GM19467 (cell line): ENCODE data around the gene RPH3AL.
"Not testable (repeated sequence)": the region's sequence is repeated elsewhere in the genome, so short reads cannot be mapped to it uniquely, and the experiment has no call there.

ENCODE experiments used
- ATAC-seq: cut with Tn5 transposase; IDR thresholded peaks from one replicate; pipeline ENCODE4 v1.9.1; 2021; ENCODE audit warnings: mild to moderate bottlenecking, moderate library complexity; ENCODE audit not compliant: unreplicated experiment

RPH3AL gene

GRCh38 chr17:379531-380465 lies 27.2 kb upstream of the RPH3AL start:
- no peak for ATAC-seq

- ATAC-seq = no peak
Observed at GRCh38 chr17:378068-378467, 25.5 kb upstream of the RPH3AL start.

DNA sequence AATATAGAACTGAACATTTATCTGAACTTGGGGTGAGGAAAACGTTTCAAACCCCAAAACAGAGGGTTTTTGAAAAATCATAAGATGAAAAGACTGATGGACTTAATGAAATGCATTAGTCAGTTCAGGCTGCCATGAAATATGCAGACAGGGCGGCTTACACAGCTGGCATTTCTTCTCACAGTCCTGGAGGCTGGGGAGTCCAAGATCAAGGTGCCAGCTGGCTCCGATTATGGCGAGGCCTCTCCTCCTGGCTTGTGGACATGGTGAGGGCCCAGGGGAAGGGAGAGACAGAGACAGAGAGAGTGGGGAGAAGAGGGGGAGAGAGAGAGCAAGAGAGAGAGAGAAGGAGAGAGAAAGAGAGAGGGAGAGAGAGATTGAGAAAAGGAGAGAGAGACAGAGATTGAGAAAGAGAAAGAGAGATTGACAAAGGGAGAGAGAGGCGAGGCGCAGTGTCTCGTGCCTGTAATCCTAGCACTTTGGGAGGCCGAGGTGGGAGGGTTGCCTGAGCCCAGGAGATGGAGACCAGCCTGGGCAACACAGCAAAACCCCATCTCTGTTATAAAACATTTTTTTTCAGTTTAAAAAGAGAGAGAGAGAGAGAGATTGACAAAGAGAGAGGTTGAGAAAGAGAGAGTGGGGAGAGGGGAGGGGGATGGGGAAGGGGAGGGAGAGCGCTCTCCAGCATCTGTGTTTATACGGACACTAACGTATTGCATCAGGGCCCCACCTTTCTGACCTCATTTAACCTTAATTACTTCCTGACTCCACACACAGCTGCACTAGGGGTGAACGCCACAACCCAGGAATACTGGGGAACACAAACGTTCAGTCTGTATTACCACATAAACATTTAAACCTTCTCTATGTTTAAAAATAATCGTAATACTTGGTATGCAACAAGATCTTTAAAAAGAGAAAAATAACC lies 24.6 kb upstream of the RPH3AL start:
- no peak for ATAC-seq

DNA sequence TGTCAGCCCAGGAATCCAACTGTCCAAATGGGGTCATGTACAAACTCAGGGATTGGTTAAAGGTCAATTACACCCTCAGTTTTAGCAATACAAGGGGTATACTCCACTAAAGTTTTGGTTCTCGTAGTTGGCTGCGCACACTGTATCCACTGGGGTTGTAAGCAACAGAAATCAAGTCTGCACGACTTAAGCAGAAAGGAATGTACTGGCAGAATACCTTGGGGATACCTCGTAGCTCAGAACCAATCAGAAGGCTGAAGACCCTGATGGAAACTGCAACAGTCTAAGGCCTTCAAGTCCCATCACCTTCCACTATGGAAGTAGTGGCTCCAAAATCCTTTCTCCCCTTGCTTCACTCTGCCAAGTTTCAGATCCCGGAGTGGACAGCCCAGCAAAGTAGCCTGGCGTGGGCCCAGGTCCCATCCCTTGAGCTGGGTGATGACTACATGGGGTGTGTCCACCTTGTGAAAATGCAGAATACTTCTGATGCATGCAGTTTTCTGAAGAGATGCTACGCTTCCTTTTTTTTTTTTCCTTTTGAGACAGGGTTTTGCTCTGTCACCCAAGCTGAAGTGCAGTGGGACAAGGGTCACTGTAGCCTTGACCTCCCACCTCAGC lies 21.1 kb upstream of the RPH3AL start:
- ATAC-seq = no peak

DNA sequence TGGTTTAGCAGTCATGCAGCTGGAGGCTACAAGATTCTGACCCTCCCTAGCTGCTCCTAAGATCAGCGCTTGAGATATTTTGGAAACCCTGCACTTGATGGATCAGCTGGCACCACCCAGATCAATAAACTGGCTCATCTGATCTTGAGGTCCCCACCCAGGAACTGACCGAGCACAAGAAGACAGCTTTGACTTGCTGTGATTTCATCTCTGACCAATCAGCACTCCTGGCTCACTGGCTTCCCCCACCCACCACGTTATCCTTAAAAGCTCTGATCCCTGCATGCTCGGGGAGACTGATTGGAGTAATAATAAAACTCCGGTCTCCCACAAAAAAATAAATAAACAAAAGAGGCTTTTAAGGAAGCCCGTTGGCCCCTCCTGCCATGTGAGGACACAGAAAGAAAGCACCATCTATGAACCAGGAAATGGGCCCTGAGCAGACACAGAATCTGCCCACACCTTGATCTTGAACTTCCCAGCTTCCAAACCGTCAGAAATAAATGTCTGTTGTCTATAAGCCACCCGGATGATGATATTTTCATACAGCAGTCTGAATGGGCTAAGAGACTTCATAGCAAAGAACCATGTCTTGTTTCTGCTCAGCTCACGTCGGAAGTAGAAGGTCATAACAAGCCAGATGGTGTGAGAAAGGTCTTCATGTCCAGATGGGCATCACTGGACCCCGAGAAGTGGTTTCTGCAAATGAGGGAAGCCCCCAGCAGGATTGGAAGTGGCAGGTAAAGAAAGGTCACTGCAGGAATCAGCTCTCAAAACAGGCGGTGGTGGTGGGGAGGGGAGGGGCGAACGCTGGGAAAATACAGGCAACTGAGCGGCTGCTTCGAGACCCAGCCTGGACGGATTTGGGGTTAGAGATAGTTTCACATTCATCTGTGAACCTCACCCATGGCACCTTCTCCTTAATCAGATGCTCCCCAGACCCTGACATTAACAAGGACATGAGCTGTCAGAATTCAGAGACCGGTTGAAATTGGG lies 19.8 kb upstream of the RPH3AL start:
- ATAC-seq = no peak

DNA sequence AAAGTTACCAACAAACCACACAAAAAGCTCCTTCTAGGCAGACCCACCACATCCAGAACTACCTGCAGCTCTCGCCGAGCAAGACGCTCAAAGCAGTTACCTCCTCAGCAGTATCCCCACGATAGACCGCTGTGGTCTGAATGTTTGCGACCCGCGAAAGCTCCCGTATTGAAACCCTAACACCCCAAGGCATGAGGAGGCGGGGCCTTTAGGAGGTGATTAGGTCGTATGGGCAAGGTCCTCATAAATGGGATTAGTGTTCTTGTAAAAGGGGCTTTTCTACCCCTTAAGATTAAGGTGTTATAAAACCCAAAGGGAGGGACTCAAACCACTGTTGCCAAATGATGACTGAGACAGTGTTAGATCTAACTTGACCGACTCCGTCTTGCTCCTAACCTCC lies 19.0 kb upstream of the RPH3AL start:
- ATAC-seq = no peak

DNA sequence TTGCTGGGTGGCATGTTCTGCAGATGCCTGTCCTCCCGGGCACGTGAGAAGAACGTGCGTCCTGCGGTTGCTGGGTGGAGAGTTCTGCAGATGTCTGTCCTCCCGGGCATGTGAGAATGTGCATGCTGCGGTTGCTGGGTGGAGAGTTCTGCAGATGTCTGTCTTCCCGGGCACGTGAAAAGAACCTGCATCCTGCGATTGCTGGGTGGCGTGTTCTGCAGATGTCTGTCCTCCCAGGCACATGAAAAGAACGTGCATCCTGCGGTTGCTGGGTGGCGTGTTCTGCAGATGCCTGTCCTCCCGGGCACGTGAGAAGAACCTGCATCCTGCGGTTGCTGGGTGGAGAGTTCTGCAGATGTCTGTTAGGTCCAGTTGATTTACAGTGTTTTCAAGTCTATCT lies 15.0 kb upstream of the RPH3AL start:
- not testable (repeated sequence) for ATAC-seq

- ATAC-seq = not testable (repeated sequence)
Observed at GRCh38 chr17:366657-367615, 14.3 kb upstream of the RPH3AL start.

DNA sequence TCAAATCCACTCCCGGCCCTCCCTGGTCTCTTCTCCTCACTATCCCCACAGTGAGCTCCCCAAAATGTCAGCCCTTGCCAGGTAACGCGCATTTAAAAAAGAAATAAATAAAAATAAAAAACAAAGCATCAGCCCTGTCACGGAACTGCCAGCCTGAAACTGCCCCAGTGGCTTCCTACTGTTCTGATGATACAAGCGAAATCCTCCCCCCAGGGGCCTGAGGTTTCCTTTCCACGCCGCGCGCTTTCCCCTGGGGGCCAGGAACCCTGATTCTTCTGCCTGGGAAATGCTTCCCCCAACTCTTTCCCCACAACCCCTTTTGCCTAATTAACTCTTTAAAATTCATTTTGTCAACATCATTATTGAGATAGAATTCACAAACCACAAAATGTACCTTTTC lies 12.2 kb upstream of the RPH3AL start:
- ATAC-seq = no peak

GRCh38 chr17:364308-364707 lies 11.7 kb upstream of the RPH3AL start:
- no peak for ATAC-seq

- ATAC-seq = no peak
Observed at GRCh38 chr17:362721-363120, 10.1 kb upstream of the RPH3AL start.

GRCh38 chr17:360092-360750 lies 7.6 kb upstream of the RPH3AL start:
- no peak for ATAC-seq

DNA sequence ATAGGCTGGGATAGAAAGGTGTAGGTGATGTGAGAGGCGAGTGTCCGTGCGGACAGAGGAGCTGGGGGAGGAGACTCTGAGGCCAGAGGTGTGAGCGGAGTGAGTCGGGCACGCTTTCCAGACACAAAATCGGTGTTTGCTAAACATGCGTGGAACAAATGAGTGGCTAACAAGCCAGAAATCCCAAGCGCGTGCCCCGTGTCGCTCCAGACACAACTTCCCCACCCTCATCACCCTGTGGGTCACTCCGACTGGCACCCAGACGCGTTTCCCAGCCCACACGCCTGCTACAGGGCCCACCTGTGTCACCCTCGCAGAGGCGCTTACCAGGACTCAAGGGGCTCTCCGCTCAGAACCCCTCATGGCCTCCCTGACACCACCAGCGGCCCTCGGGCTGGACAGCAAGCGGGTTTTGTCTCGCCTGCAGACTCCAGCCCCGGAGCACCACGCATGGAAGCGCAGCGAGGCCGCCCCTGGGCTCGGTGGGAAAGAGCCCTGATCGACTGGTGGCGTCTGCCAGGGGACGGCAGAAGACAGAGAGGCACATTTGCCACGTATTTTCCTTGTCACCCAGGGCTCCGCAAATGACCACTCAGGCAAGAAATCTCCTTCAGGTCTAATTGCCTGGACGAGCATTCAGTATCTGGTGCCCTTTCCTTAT lies 6.0 kb upstream of the RPH3AL start:
- ATAC-seq = no peak

- ATAC-seq = no peak
Observed at GRCh38 chr17:357644-358043, 5.0 kb upstream of the RPH3AL start.

GRCh38 chr17:356671-357434 lies 4.2 kb upstream of the RPH3AL start:
- ATAC-seq = no peak

- ATAC-seq = no peak
Observed at GRCh38 chr17:354651-355556, 2.3 kb upstream of the RPH3AL start.
